ENCODE measurements around the gene RNF182.

Gene RNF182

GRCh38 chr6:14008809-14009208, 84.1 kb downstream of the RNF182 start:
- no peak for TF ChIP-seq POLR2AphosphoS5 (IDR thresholded peaks at IDR 0.05; ENCODE audit: low read depth)
- TF ChIP-seq, protein P1, sequence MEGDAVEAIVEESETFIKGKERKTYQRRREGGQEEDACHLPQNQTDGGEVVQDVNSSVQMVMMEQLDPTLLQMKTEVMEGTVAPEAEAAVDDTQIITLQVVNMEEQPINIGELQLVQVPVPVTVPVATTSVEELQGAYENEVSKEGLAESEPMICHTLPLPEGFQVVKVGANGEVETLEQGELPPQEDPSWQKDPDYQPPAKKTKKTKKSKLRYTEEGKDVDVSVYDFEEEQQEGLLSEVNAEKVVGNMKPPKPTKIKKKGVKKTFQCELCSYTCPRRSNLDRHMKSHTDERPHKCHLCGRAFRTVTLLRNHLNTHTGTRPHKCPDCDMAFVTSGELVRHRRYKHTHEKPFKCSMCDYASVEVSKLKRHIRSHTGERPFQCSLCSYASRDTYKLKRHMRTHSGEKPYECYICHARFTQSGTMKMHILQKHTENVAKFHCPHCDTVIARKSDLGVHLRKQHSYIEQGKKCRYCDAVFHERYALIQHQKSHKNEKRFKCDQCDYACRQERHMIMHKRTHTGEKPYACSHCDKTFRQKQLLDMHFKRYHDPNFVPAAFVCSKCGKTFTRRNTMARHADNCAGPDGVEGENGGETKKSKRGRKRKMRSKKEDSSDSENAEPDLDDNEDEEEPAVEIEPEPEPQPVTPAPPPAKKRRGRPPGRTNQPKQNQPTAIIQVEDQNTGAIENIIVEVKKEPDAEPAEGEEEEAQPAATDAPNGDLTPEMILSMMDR (IDR thresholded peaks at IDR 0.05; ENCODE audit: insufficient read depth, low read length) = no peak
- TF ChIP-seq SPI1 (IDR thresholded peaks at IDR 0.05; ENCODE audit: borderline replicate concordance, low read depth) = no peak
- Histone ChIP-seq H3K27ac (replicated peaks) (no peak overlapping the region), H3K27me3 (ENCODE audit: insufficient read depth, poor library complexity, severe bottlenecking) (no peaks in the 10 kb centered on the region), H3K4me3 (replicated peaks; ENCODE audit: insufficient read depth, low read length) (no peak overlapping the region)
- DNase-seq (ENCODE audit: low read depth in 1 of 2, low spot score in 1 of 2) = no peak

- TF ChIP-seq REST (IDR thresholded peaks at IDR 0.05; ENCODE audit: insufficient replicate concordance, low read depth) = no peak
- TF ChIP-seq, protein P1 (IDR thresholded peaks at IDR 0.05; ENCODE audit: insufficient read depth, low read length) = no peak
- no peak for TF ChIP-seq SPI1 (IDR thresholded peaks at IDR 0.05; ENCODE audit: borderline replicate concordance, low read depth)
- no peak for TF ChIP-seq GABPA (IDR thresholded peaks at IDR 0.05; ENCODE audit: low read depth)
- TF ChIP-seq POLR2AphosphoS5 (IDR thresholded peaks at IDR 0.05; ENCODE audit: low read depth) = no peak
- no peak overlapping the region for H3K4me3 ChIP-seq (replicated peaks; ENCODE audit: insufficient read depth, low read length)
- no peak for DNase-seq (ENCODE audit: low read depth in 1 of 2, low spot score in 1 of 2)
- no peak overlapping the region for H3K27ac ChIP-seq (replicated peaks)
- no peaks in the 10 kb centered on the region for H3K27me3 ChIP-seq (ENCODE audit: insufficient read depth, poor library complexity, severe bottlenecking)
Observed at GRCh38 chr6:14009431-14009830, 84.7 kb downstream of the RNF182 start.

DNA sequence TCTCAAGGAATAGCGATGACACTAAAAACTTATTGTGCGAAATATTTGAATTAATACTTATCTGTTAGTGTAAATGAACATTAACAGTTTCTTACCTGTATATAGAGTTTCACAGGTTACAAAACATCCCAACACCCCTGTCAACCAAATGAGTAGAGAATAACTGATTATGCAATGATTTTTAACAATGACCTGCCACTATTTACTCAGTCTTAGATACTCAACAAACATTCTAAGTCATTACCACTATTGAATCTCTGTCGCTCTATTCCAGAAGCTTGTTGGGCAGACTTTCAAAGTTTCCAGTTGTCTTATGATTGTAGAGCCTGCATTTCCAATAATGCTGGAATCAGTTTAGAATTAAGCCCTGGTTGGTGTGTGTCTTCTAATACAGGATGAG, 85.5 kb downstream of the RNF182 start:
- no peak for DNase-seq (ENCODE audit: low read depth in 1 of 2, low spot score in 1 of 2)
- no peak overlapping the region for H3K4me3 ChIP-seq (replicated peaks; ENCODE audit: insufficient read depth, low read length)
- TF ChIP-seq, protein P1 (IDR thresholded peaks at IDR 0.05; ENCODE audit: insufficient read depth, low read length) = no peak
- no peak for TF ChIP-seq POLR2AphosphoS5 (IDR thresholded peaks at IDR 0.05; ENCODE audit: low read depth)
- H3K27me3 ChIP-seq (ENCODE audit: insufficient read depth, poor library complexity, severe bottlenecking) = no peaks in the 10 kb centered on the region
- H3K27ac ChIP-seq (replicated peaks) = no peak overlapping the region

DNA sequence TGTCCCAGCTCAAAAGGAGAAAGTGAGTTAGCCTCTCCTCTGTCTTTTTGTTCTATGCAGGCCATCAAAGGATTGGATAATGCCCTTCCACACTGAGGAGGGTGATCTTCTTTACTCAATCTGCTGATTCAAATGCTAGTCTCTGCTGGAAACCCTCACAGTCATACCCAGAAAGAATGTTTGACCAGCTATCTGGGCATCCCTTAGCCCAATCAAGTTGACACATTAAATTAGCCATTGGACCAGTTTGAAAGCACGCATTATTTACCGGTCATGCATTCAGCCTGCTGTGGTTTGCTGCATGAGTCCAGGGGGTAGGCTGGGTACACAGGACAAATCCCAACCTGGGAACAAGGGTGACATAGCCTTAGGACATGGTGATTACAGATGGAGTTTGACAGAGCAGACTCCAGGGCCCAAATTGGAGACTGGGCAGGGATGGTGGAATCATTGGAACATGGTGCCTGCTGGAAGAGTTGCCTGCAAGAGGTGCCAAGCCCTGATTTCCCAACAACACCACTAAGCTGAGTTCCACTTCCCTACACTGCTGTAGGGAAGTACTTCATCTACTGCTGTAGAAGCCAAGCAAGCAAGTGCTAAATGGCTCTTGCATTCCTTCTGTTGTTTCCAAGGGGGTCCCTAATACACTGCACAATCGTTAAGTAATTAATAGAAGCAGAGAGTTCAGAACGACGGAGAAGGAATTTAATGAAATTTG, 87.7 kb downstream of the RNF182 start:
- DNase-seq (ENCODE audit: low read depth in 1 of 2, low spot score in 1 of 2) = peak; percentile 6 to 35
- Histone ChIP-seq H3K27ac (replicated peaks) (no peak overlapping the region), H3K4me3 (replicated peaks; ENCODE audit: insufficient read depth, low read length) (no peak overlapping the region), H3K27me3 (ENCODE audit: insufficient read depth, poor library complexity, severe bottlenecking) (peaks cover 2% of the 10 kb centered on the region)
- peak; percentile 77 for TF ChIP-seq SPI1 (IDR thresholded peaks at IDR 0.05; ENCODE audit: borderline replicate concordance, low read depth)
- TF ChIP-seq REST (IDR thresholded peaks at IDR 0.05; ENCODE audit: insufficient replicate concordance, low read depth) = no peak
